SJSA1 (cell line): Measurements from ENCODE around the gene PLPPR4. TPM values are rescaled to one million over a fixed set of nuclear protein-coding genes. Genes with fewer than 3 reads are reported as not detected.
"Not testable (repeated sequence)": the region's sequence is repeated elsewhere in the genome, so short reads cannot be mapped to it uniquely, and the experiment has no call there.

Experiments
- DNase-seq, 2 experiments: peaks; one replicate each; pipeline ENCODE4 v3.0.0-alpha.2; 2015 to 2020; ENCODE audit warnings: low spot score in 2 of 2, low read depth in 1 of 2
- H3K27ac ChIP-seq: fragments of 250-450 bp; sonication (Bioruptor Pico); 2 replicates; pipeline ENCODE4 v1.5.1; 2020; ENCODE audit warnings: mild to moderate bottlenecking, moderate library complexity
- H3K27me3 ChIP-seq: fragments of 250-450 bp; sonication (Bioruptor Pico); replicated peaks from 2 replicates; pipeline ENCODE4 v1.5.1; 2020; ENCODE audit warnings: mild to moderate bottlenecking, moderate library complexity
- H3K36me3 ChIP-seq: fragments of 250-450 bp; sonication (Bioruptor Pico); 2 replicates; pipeline ENCODE4 v1.5.1; 2020; ENCODE audit warnings: mild to moderate bottlenecking
- H3K4me1 ChIP-seq: fragments of 250-450 bp; sonication (Bioruptor Pico); replicated peaks from 2 replicates; pipeline ENCODE4 v1.6.1; 2021; ENCODE audit warnings: mild to moderate bottlenecking
- H3K4me3 ChIP-seq: fragments of 250-450 bp; sonication (Bioruptor Pico); 2 replicates; pipeline ENCODE4 v1.5.1; 2020; ENCODE audit warnings: mild to moderate bottlenecking
- H3K9me3 ChIP-seq: fragments of 250-450 bp; sonication (Bioruptor Pico); replicated peaks from 2 replicates; pipeline ENCODE4 v1.5.1; 2020; ENCODE audit warnings: mild to moderate bottlenecking
- total RNA-seq: library from RNA; depleted of rRNA; stranded (reverse); fragments of >200 nt; shearing (Covaris generic); gene quantifications from 2 replicates; pipeline ENCODE4 v1.2.3, GENCODE V29; 2014

Gene PLPPR4
- total RNA-seq, 1 experiment from 2014 or later = 10.3 TPM

DNA sequence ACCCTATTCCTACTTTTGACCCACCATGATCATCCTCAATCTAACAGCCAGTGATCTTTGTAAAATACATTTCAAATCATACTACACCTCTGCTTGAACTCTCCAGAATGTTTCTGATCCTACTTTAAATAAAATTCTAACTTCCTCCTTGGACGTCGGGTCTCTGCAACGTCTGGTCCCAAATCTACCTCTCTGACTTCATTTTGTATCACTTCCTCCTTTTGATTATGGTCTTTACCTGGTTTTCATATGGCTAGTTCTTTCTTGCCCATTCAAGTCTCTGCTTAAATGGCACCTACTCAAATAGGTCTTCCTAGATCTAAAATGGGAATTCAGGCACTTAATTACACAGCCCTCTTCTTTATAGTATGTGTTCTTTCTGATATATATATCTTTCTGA is 18.2 kb downstream of the PLPPR4 start:
- Histone ChIP-seq H3K4me1 (no peaks in the 10 kb centered on the region), H3K27ac (no peak overlapping the region), H3K27me3 (no peaks in the 10 kb centered on the region), H3K36me3 (no peaks in the 10 kb centered on the region), H3K4me3 (no peak overlapping the region), H3K9me3 (no peaks in the 10 kb centered on the region)
- no peak for DNase-seq

DNA sequence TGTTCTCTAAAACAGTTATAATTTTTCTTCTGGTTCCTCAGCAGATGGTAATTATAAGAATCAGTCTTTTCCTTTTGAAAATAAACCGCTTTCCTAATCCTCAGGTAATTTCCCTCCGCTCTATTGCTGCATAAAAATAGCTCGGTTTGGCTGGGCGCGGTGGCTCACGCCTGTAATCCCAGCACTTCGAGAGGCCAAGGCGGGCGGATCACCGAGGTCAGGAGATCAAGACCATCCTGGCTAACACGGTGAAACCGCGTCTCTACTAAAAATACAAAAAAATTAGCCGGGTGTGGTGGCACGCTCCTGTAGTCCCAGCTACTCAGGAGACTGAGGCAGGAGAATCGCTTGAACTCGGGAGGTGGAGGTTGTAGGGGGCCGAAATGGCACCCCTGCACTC is 19.2 kb downstream of the PLPPR4 start:
- H3K27me3 ChIP-seq, H3K27ac ChIP-seq, H3K9me3 ChIP-seq, DNase-seq, H3K4me1 ChIP-seq, H3K4me3 ChIP-seq, H3K36me3 ChIP-seq: not testable (repeated sequence)

- DNase-seq = no peak
- Histone ChIP-seq H3K27ac (no peak overlapping the region), H3K4me1 (no peaks in the 10 kb centered on the region), H3K9me3 (no peaks in the 10 kb centered on the region), H3K4me3 (no peak overlapping the region), H3K27me3 (no peaks in the 10 kb centered on the region), H3K36me3 (no peaks in the 10 kb centered on the region)
Observed at GRCh38 chr1:99292886-99293285, 28.6 kb downstream of the PLPPR4 start.

DNA sequence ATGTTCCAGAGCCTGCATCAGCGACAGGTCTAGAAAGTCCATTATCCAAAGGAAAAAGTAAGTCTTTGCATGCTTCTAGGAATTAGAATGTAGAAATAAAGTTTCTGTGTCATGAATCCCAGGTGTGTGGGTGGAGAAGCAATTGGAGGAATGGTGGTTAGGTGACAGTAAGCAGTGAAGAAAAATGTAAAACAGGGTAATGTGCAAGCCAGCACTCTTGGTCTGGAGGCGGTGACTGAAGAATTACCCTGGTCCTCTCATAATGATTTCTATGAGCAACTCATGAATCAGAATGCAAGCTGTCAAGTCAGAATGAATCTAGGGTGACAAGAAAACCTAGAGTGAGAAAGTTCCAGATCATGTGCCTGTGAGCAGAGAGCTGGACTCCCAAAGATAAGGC is 33.6 kb downstream of the PLPPR4 start:
- H3K36me3 ChIP-seq = no peaks in the 10 kb centered on the region
- no peak for DNase-seq
- H3K9me3 ChIP-seq = no peaks in the 10 kb centered on the region
- H3K27ac ChIP-seq = no peak overlapping the region
- H3K4me3 ChIP-seq = no peak overlapping the region
- H3K27me3 ChIP-seq = no peaks in the 10 kb centered on the region
- no peaks in the 10 kb centered on the region for H3K4me1 ChIP-seq

- H3K4me3 ChIP-seq = no peak overlapping the region
Observed at GRCh38 chr1:99304725-99305282, 40.5 kb downstream of the PLPPR4 start.

GRCh38 chr1:99305626-99306025 is 41.3 kb downstream of the PLPPR4 start:
- Histone ChIP-seq H3K4me3 (no peak overlapping the region), H3K27ac (no peak overlapping the region), H3K9me3 (no peaks in the 10 kb centered on the region), H3K36me3 (no peaks in the 10 kb centered on the region), H3K27me3 (no peaks in the 10 kb centered on the region), H3K4me1 (no peaks in the 10 kb centered on the region)
- DNase-seq = no peak

More at GRCh38 chr1:99304725-99305282, 40.5 kb downstream of the PLPPR4 start:
- Histone ChIP-seq H3K36me3 (no peaks in the 10 kb centered on the region), H3K27ac (no peak overlapping the region), H3K27me3 (no peaks in the 10 kb centered on the region), H3K9me3 (no peaks in the 10 kb centered on the region), H3K4me1 (no peaks in the 10 kb centered on the region)
- DNase-seq = no peak

GRCh38 chr1:99306056-99306455 is 41.8 kb downstream of the PLPPR4 start:
- Histone ChIP-seq H3K27ac (no peak overlapping the region), H3K4me3 (no peak overlapping the region), H3K36me3 (no peaks in the 10 kb centered on the region), H3K4me1 (no peaks in the 10 kb centered on the region), H3K9me3 (no peaks in the 10 kb centered on the region), H3K27me3 (no peaks in the 10 kb centered on the region)
- DNase-seq = no peak

GRCh38 chr1:99306644-99307043 is 42.4 kb downstream of the PLPPR4 start:
- Histone ChIP-seq H3K9me3 (no peaks in the 10 kb centered on the region), H3K36me3 (no peaks in the 10 kb centered on the region), H3K4me1 (no peaks in the 10 kb centered on the region), H3K4me3 (no peak overlapping the region), H3K27me3 (no peaks in the 10 kb centered on the region), H3K27ac (no peak overlapping the region)
- DNase-seq = no peak

DNA sequence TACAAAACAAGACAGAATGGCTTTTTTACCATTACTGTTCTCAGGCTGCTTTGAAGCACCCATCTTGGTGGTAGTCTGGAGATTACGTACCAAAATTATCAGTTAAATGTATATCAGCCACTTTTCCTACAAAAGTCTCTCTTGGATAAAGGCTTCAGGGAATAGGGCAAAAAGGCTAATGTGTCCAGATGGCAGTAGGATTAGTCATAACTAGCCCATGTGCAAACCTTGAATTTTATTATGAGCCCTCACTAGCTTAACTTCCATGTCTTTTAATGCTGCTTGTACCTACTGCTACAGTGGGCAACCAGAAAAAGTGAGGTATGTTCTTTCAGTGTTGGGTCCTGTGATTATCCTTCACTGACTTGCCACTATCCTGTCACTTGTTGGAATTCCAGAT is 51.0 kb downstream of the PLPPR4 start:
- Histone ChIP-seq H3K27ac (no peak overlapping the region), H3K4me3 (no peak overlapping the region), H3K27me3 (no peaks in the 10 kb centered on the region), H3K9me3 (no peaks in the 10 kb centered on the region), H3K4me1 (no peaks in the 10 kb centered on the region), H3K36me3 (no peaks in the 10 kb centered on the region)
- no peak for DNase-seq

GRCh38 chr1:99326215-99326949 is 62.1 kb downstream of the PLPPR4 start:
- no peak overlapping the region for H3K4me3 ChIP-seq
- H3K9me3 ChIP-seq = no peaks in the 10 kb centered on the region
- H3K36me3 ChIP-seq = no peaks in the 10 kb centered on the region
- no peaks in the 10 kb centered on the region for H3K4me1 ChIP-seq
- H3K27me3 ChIP-seq = no peaks in the 10 kb centered on the region
- H3K27ac ChIP-seq = no peak overlapping the region
- DNase-seq = no peak

GRCh38 chr1:99327357-99327756 is 63.1 kb downstream of the PLPPR4 start:
- Histone ChIP-seq H3K4me3 (no peak overlapping the region), H3K36me3 (no peaks in the 10 kb centered on the region), H3K9me3 (no peaks in the 10 kb centered on the region), H3K27me3 (no peaks in the 10 kb centered on the region), H3K4me1 (no peaks in the 10 kb centered on the region), H3K27ac (no peak overlapping the region)
- no peak for DNase-seq

GRCh38 chr1:99328171-99328570 is 63.9 kb downstream of the PLPPR4 start:
- no peak overlapping the region for H3K4me3 ChIP-seq
- H3K9me3 ChIP-seq = no peaks in the 10 kb centered on the region
- no peaks in the 10 kb centered on the region for H3K36me3 ChIP-seq
- H3K27me3 ChIP-seq = no peaks in the 10 kb centered on the region
- no peak for DNase-seq
- no peaks in the 10 kb centered on the region for H3K4me1 ChIP-seq
- no peak overlapping the region for H3K27ac ChIP-seq

DNA sequence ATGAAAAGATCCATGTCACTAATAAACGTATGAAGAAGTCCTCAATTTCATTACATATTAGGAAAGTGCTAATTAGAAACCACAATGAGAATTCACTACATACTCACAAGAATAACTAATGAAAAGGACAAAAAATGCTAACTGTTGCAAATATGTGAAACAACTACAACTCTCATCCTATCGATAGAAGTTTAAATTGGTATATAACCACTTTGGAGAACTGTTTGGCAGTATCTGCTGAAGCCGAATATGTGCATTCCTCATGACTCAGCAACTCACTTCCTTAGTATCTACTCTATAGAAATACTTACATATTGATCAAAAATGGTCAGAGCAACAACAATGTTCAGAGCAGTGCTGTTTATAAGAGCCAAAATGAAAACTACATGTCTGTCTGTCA is 66.8 kb downstream of the PLPPR4 start:
- no peak for DNase-seq
- H3K27me3 ChIP-seq = no peaks in the 10 kb centered on the region
- no peaks in the 10 kb centered on the region for H3K36me3 ChIP-seq
- no peaks in the 10 kb centered on the region for H3K4me1 ChIP-seq
- no peaks in the 10 kb centered on the region for H3K9me3 ChIP-seq
- no peak overlapping the region for H3K27ac ChIP-seq
- no peak overlapping the region for H3K4me3 ChIP-seq

- no peaks in the 10 kb centered on the region for H3K9me3 ChIP-seq
- no peaks in the 10 kb centered on the region for H3K27me3 ChIP-seq
- H3K36me3 ChIP-seq = no peaks in the 10 kb centered on the region
- no peak for DNase-seq
- no peak overlapping the region for H3K27ac ChIP-seq
- no peak overlapping the region for H3K4me3 ChIP-seq
- H3K4me1 ChIP-seq = no peaks in the 10 kb centered on the region
Observed at GRCh38 chr1:99331636-99332035, 67.3 kb downstream of the PLPPR4 start.

DNA sequence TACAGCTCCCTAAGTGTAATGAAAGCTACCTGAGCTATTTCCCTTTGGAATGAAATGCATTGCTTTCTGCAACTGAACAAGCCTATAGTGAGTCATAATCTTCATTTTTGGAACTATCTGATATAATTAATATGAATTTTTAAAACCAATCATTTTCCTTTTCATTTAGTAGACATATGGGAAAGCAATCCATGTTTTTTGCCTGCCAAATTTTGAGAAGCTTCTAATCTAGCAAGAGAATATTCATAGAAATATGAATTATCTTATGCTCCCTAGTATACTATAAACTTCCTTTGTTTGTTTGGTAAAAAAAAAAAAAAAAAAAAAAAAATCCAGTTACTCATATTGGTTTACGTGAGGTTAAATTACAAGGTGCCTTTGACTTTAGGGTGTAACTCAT is 68.3 kb downstream of the PLPPR4 start:
- Histone ChIP-seq H3K9me3 (no peaks in the 10 kb centered on the region), H3K27me3 (no peaks in the 10 kb centered on the region), H3K4me1 (no peaks in the 10 kb centered on the region), H3K36me3 (no peaks in the 10 kb centered on the region), H3K4me3 (no peak overlapping the region), H3K27ac (no peak overlapping the region)
- no peak for DNase-seq
